SK-N-SH (cell line): ENCODE measurements around the gene FXR2. TPM values are rescaled to one million over a fixed set of nuclear protein-coding genes. Genes with fewer than 3 reads are reported as not detected.

Experiments used
- CTCF ChIA-PET: fragments of 300-600, 350-600 bp; formaldehyde crosslinking; extraction: SDS; loops from one replicate; lab custom pipeline; 2021; lab: Yijun Ruan, JAX
- POLR2A ChIA-PET: fragments of 350-600 bp; sonication (Branson Sonifier 250); formaldehyde crosslinking; extraction: SDS; loops from one replicate; lab custom pipeline; 2020; ENCODE audit warnings: antibody characterized with exemption, inconsistent platforms; lab: Yijun Ruan, JAX
- DNase-seq: peaks from one replicate; pipeline ENCODE4 v3.0.0; 2012
- H2AFZ ChIP-seq: fragments of 200-600 bp; sonication (generic); 2 replicates; pipeline ENCODE4 v1.8.1; 2016; ENCODE audit warnings: antibody characterized with exemption, mild to moderate bottlenecking, low read depth
- H3F3A ChIP-seq: fragments of 200-600 bp; sonication (generic); replicated peaks from 2 replicates; pipeline ENCODE3; 2016; ENCODE audit warnings: antibody characterized with exemption, mild to moderate bottlenecking; ENCODE audit not compliant: insufficient read depth
- H3K27ac ChIP-seq, 2 experiments: fragments of 200-500 bp in 1 of 2; fragments of 200-600 bp in 1 of 2; sonication (Bioruptor generic) in 1 of 2; sonication (generic), shearing (Covaris generic) in 1 of 2; 2 replicates each; pipeline versions ENCODE4 v1.5.1 to v1.6.1; 2014 to 2016; ENCODE audit warnings: low read depth in 2 of 2, inconsistent platforms in 1 of 2, low read length in 1 of 2, mild to moderate bottlenecking in 1 of 2, mixed read lengths in 1 of 2
- H3K27me3 ChIP-seq: fragments of 200-600 bp; sonication (generic), shearing (Covaris generic); 2 replicates; pipeline ENCODE4 v1.6.1; 2016; ENCODE audit warnings: mixed run types; ENCODE audit not compliant: insufficient read depth
- H3K36me3 ChIP-seq, 2 experiments: fragments of 200-500 bp in 1 of 2; fragments of 200-600 bp in 1 of 2; sonication (Bioruptor generic) in 1 of 2; sonication (generic) in 1 of 2; replicated peaks in 1 of 2; 2 replicates each; pipeline versions ENCODE3 to v1.5.1; 2014 to 2016; ENCODE audit warnings: low read length in 1 of 2, mild to moderate bottlenecking in 1 of 2; ENCODE audit not compliant: insufficient read depth in 2 of 2, control insufficient read depth in 1 of 2
- H3K4me1 ChIP-seq, 2 experiments: fragments of 200-500 bp in 1 of 2; fragments of 200-600 bp in 1 of 2; sonication (Bioruptor generic) in 1 of 2; sonication (generic), shearing (Covaris generic) in 1 of 2; 2 replicates each; pipeline versions ENCODE4 v1.5.1 to v1.6.1; 2014 to 2016; ENCODE audit warnings: low read depth in 1 of 2, low read length in 1 of 2, mixed run types in 1 of 2; ENCODE audit not compliant: insufficient read depth in 2 of 2, control insufficient read depth in 1 of 2
- H3K4me2 ChIP-seq: fragments of 200-600 bp; sonication (generic), shearing (Covaris generic); 2 replicates; pipeline ENCODE4 v1.6.1; 2017; ENCODE audit warnings: mixed run types
- H3K4me3 ChIP-seq, 2 experiments: fragments of 200-500 bp in 1 of 2; fragments of 200-600 bp in 1 of 2; sonication (Bioruptor generic) in 1 of 2; sonication (generic), shearing (Covaris generic) in 1 of 2; 2 replicates each; pipeline versions ENCODE4 v1.5.1 to v1.8.1; 2014 to 2016; ENCODE audit warnings: low read depth in 2 of 2, inconsistent platforms in 1 of 2, low read length in 1 of 2, mild to moderate bottlenecking in 1 of 2, mixed read lengths in 1 of 2, moderate library complexity in 1 of 2
- H3K79me2 ChIP-seq: fragments of 200-600 bp; sonication (generic); 2 replicates; pipeline ENCODE4 v1.8.1; 2017; ENCODE audit warnings: mild to moderate bottlenecking; ENCODE audit not compliant: insufficient read depth
- H3K9ac ChIP-seq: fragments of 200-600 bp; sonication (generic); 2 replicates; pipeline ENCODE4 v1.6.1; 2017; ENCODE audit warnings: mixed run types
- H3K9me2 ChIP-seq: fragments of 200-600 bp; sonication (generic); 2 replicates; pipeline ENCODE4 v1.6.1; 2017; ENCODE audit warnings: mixed run types
- H3K9me3 ChIP-seq: fragments of 200-600 bp; sonication (generic); 2 replicates; pipeline ENCODE4 v1.6.1; 2017; ENCODE audit warnings: mixed run types, mild to moderate bottlenecking, moderate library complexity
- H4K20me1 ChIP-seq: fragments of 200-600 bp; sonication (generic); 2 replicates; pipeline ENCODE4 v1.6.1; 2017; ENCODE audit warnings: mild to moderate bottlenecking, mixed run types; ENCODE audit not compliant: insufficient read depth
- CHD2 ChIP-seq: fragments of 150-350 bp; IDR thresholded peaks from 2 replicates; pipeline ENCODE4 v1.6.1; 2018; ENCODE audit warnings: low read length; ENCODE audit not compliant: partially characterized antibody
- EP300 ChIP-seq, 2 experiments: IDR thresholded peaks; 2 replicates each; pipeline versions ENCODE4 v1.4.0 to v1.6.1; 2012; ENCODE audit warnings: borderline replicate concordance in 1 of 2, low read depth in 1 of 2, low read length in 1 of 2
- EZH2phosphoT487 ChIP-seq: fragments of 200-600 bp; sonication (generic); IDR thresholded peaks from 2 replicates; pipeline ENCODE4 v1.6.1; 2017; ENCODE audit warnings: low read depth, mixed run types, mild to moderate bottlenecking, antibody characterized with exemption, moderate library complexity, borderline replicate concordance
- FOSL2 ChIP-seq: IDR thresholded peaks from 2 replicates; pipeline ENCODE4 v1.4.0; 2012; ENCODE audit warnings: low read depth, mild to moderate bottlenecking, moderate library complexity, borderline replicate concordance
- GABPA ChIP-seq: IDR thresholded peaks from 2 replicates; pipeline ENCODE4 v1.4.0; 2012; ENCODE audit warnings: low read depth, mild to moderate bottlenecking
- MXI1 ChIP-seq: IDR thresholded peaks from 2 replicates; pipeline ENCODE4 v1.6.1; 2012; ENCODE audit warnings: mild to moderate bottlenecking, low read depth, low read length, improper control_type of control experiment
- NFIC ChIP-seq: IDR thresholded peaks from 2 replicates; pipeline ENCODE4 v1.4.0; 2012; ENCODE audit warnings: borderline replicate concordance
- POLR2AphosphoS5 ChIP-seq: IDR thresholded peaks from 2 replicates; pipeline ENCODE4 v1.6.1; 2012; ENCODE audit warnings: low read depth, low read length
- RFX5 ChIP-seq: IDR thresholded peaks from 2 replicates; pipeline ENCODE4 v1.6.1; 2012; ENCODE audit warnings: mild to moderate bottlenecking, improper control_type of control experiment, low read length
- SMC3 ChIP-seq: IDR thresholded peaks from 2 replicates; pipeline ENCODE4 v1.6.1; 2012; ENCODE audit warnings: low read depth, low read length, improper control_type of control experiment
- TAF1 ChIP-seq: IDR thresholded peaks from 2 replicates; pipeline ENCODE4 v1.6.1; 2012; ENCODE audit warnings: low read depth, mild to moderate bottlenecking, low read length, moderate library complexity, borderline replicate concordance
- WGBS: methylation state at CpG from one replicate; pipeline ENCODE4 v1.1.6; 2017; ENCODE audit warnings: low lambda C conversion rate; 5-methylcytosine and 5-hydroxymethylcytosine counted together
- polyA plus RNA-seq, 3 experiments: library from polyadenylated mRNA; depleted of rRNA; stranded (reverse); fragments of >200 nt; gene quantifications; 2 replicates each; pipeline ENCODE4 v1.2.3, GENCODE V29; 2012
- TF ChIP-seq, protein P1 (sequence below): IDR thresholded peaks from 2 replicates; pipeline ENCODE4 v1.4.0; 2012; ENCODE audit warnings: low read depth, borderline replicate concordance

FXR2 gene
- polyA plus RNA-seq, 1 of the 3 experiments (the other 2 are of a cell fraction): 56.4 TPM

DNA sequence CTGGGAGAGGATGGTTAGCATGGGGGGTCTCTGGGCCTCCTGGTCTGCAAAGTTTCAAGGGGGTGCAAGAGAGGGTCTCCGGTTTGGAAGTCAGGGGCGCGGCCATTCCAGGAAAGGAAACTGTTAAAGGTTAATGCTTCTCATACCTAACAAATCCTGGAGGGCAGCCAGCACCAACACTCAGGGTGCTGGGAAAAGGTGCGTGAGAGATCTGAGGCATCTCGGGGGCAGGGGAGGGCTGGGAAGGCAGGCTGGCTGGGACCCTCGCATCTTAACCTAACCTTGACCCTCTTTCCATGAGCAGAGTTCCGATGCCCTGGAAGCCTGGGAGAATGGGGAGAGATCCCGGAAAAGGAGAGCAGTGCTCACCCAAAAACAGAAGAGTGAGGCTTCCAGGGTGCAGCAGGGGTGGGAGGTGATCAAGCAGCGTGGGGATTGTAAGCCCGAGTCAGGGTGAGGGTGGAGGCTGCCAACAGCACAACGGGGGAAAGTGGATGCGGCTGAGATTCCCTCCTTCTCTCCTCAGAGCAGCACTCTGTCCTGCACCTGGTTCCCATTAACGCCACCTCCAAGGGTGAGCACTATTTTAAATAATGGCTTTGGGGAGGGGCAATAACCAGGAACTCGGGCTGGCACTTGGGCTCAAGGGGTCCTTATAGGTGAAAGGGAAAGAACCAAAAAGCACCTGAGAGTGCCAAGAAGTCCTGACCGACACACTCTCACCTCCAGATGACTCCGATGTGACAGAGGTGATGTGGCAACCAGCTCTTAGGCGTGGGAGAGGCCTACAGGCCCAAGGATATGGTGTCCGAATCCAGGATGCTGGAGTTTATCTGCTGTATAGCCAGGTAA, 55.2 kb downstream of the FXR2 start:
- Histone ChIP-seq H2AFZ (no peak overlapping the region), H3K36me3 (peaks cover 7 to 11% of the 10 kb centered on the region in 2 experiments), H3K79me2 (peaks cover 28% of the 10 kb centered on the region), H3K9ac (no peak overlapping the region), H3K4me3 (no peak overlapping the region), H3K27ac (no peak overlapping the region; a peak in 1 of 4 replicates), H4K20me1 (no peaks in the 10 kb centered on the region), H3K27me3 (no peaks in the 10 kb centered on the region), H3K9me2 (no peaks in the 10 kb centered on the region), H3K4me2 (no peak overlapping the region), H3F3A (peaks cover 8% of the 10 kb centered on the region), H3K9me3 (no peaks in the 10 kb centered on the region), H3K4me1 (peaks cover 17 to 54% of the 10 kb centered on the region in 2 experiments)
- TF ChIP-seq FOSL2 (no peak), GABPA (no peak), RFX5 (no peak), EZH2phosphoT487 (no peak), SMC3 (no peak), NFIC (no peak), EP300 (IDR thresholded peaks at IDR 0.05; ENCODE audit: borderline replicate concordance in 1 of 2, low read depth in 1 of 2, low read length in 1 of 2) (no peak)
- TF ChIP-seq, protein P1, sequence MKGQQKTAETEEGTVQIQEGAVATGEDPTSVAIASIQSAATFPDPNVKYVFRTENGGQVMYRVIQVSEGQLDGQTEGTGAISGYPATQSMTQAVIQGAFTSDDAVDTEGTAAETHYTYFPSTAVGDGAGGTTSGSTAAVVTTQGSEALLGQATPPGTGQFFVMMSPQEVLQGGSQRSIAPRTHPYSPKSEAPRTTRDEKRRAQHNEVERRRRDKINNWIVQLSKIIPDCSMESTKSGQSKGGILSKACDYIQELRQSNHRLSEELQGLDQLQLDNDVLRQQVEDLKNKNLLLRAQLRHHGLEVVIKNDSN: no peak
- ChIA-PET CTCF (interaction anchor here (1.0 to 10.7 kb wide), 37 partner anchors 10 to 514 kb away, joined by 3 to 236 read pairs (median 7); partner anchors contain the start of genes GABARAP, KCTD11, MPDU1 and POLR2A), POLR2A (interaction anchor here (1.1 to 2.7 kb wide), 4 partner anchors 10 to 120 kb away, joined by 3 to 7 read pairs (median 6); partner anchors contain the start of genes FGF11, MPDU1 and TNFSF12)
- DNase-seq: no peak
- 88% methylated on average over 17 of the region's 18 CpGs for WGBS

DNA sequence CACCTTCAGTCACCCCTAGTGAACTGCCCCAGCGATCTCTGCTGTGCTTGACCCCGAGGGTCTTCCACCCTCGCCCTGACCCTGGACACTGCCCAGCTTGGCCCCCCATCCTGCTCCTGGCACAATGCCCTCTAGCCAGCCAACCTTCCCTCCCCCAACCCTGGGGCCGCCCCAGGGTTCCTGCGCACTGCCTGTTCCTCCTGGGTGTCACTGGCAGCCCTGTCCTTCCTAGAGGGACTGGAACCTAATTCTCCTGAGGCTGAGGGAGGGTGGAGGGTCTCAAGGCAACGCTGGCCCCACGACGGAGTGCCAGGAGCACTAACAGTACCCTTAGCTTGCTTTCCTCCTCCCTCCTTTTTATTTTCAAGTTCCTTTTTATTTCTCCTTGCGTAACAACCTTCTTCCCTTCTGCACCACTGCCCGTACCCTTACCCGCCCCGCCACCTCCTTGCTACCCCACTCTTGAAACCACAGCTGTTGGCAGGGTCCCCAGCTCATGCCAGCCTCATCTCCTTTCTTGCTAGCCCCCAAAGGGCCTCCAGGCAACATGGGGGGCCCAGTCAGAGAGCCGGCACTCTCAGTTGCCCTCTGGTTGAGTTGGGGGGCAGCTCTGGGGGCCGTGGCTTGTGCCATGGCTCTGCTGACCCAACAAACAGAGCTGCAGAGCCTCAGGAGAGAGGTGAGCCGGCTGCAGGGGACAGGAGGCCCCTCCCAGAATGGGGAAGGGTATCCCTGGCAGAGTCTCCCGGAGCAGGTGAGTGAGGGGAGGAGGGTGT, 56.0 kb downstream of the FXR2 start, which contains the start of gene TNFSF13:
TSS of gene TNFSF13 (plus strand) at position 207 of the 776 bp plus-strand sequence. CDS start at position 497, 290 bp downstream.
- Histone ChIP-seq H3K9ac (peak within 1 kb of the TSS; percentile 49; the same call in 1 of the 2 replicates), H3K27me3 (no peaks in the 10 kb centered on the region), H3K4me3 (no peak within 1 kb of the TSS), H3K36me3 (peaks cover 0 to 3% of the 10 kb centered on the region in 2 experiments), H4K20me1 (no peaks in the 10 kb centered on the region), H3K9me3 (no peaks in the 10 kb centered on the region), H3F3A (peaks cover 8% of the 10 kb centered on the region), H3K79me2 (peaks cover 20% of the 10 kb centered on the region), H3K4me2 (peak within 1 kb of the TSS; percentile 58), H3K4me1 (peaks cover 17 to 51% of the 10 kb centered on the region in 2 experiments)
- ChIA-PET CTCF (interaction anchor here (1.2 to 10.7 kb wide), 4 partner anchors 10 to 203 kb away, joined by 3 to 236 read pairs (median 8); partner anchors contain the start of gene TNFSF12), POLR2A (interaction anchor here (1.1 kb wide), 2 partner anchors 15 to 43 kb away, joined by 3 read pairs; no protein-coding TSS in a partner anchor)
- 82% methylated on average over 16 of the region's 16 CpGs for WGBS
- TF ChIP-seq POLR2AphosphoS5: no peak
- TF ChIP-seq TAF1: no peak
- peak; percentile 4 for TF ChIP-seq CHD2
- no peak for TF ChIP-seq MXI1
- TF ChIP-seq, all 33 proteins: peak for 1
- H2AFZ ChIP-seq: peak within 1 kb of the TSS; percentile 56; the same call in 1 of the 2 replicates
- peak within 1 kb of the TSS; percentile 36 to 68; a peak in 3 of 4 replicates for H3K27ac ChIP-seq
- no peaks in the 10 kb centered on the region for H3K9me2 ChIP-seq
- DNase-seq: peak; percentile 49
